Lung microvascular endothelial cell (primary cell): Measurements from ENCODE around the gene TOX2. TPM values are rescaled to one million over a fixed set of nuclear protein-coding genes. Genes with fewer than 3 reads are reported as not detected.

Source experiments
- DNase-seq, 2 donors: peaks; one replicate each; pipeline versions ENCODE4 v3.0.0 to v3.0.0-alpha.2; 2010; ENCODE audit warnings: low read depth in 2 of 2
- total RNA-seq: library from RNA; depleted of rRNA; stranded (reverse); fragments of >200 nt; gene quantifications from 2 replicates; pipeline ENCODE4 v1.2.1, GENCODE V29; 2014

The TOX2 gene
- total RNA-seq, 1 donor from 2014 or later = 0.60 TPM

GRCh38 chr20:44074252-44075151, 159.8 kb downstream of the TOX2 start:
- peak in 1 of 2 donors; percentile 60 for DNase-seq

- DNase-seq = no peak
Observed at GRCh38 chr20:44075191-44075949, 160.7 kb downstream of the TOX2 start.

GRCh38 chr20:44075950-44076232, 161.2 kb downstream of the TOX2 start:
- no peak for DNase-seq

GRCh38 chr20:44079291-44079690, 164.6 kb downstream of the TOX2 start:
- peak in 1 of 2 donors; percentile 85 for DNase-seq

GRCh38 chr20:44080064-44080463, 165.4 kb downstream of the TOX2 start:
- peak in 1 of 2 donors; percentile 15 for DNase-seq

GRCh38 chr20:44080646-44081267, 166.1 kb downstream of the TOX2 start:
- peak; percentile 83 to 84 for DNase-seq

GRCh38 chr20:44081476-44081875, 166.8 kb downstream of the TOX2 start:
- DNase-seq = no peak

GRCh38 chr20:44081888-44082287, 167.2 kb downstream of the TOX2 start:
- DNase-seq = peak in 1 of 2 donors; percentile 33

GRCh38 chr20:44083220-44083933, 168.7 kb downstream of the TOX2 start:
- DNase-seq = peak in 1 of 2 donors; percentile 35

- DNase-seq = no peak
Observed at GRCh38 chr20:44084439-44084838, 169.8 kb downstream of the TOX2 start.

GRCh38 chr20:44084891-44085290, 170.2 kb downstream of the TOX2 start:
- no peak for DNase-seq

- DNase-seq = no peak
Observed at GRCh38 chr20:44085616-44086434, 171.2 kb downstream of the TOX2 start.

GRCh38 chr20:44087051-44087856, 172.6 kb downstream of the TOX2 start:
- no peak for DNase-seq

GRCh38 chr20:44087857-44088120, 173.1 kb downstream of the TOX2 start:
- no peak for DNase-seq

GRCh38 chr20:44089987-44090674, 175.5 kb downstream of the TOX2 start:
- DNase-seq = peak; percentile 14 to 60

- no peak for DNase-seq
Observed at GRCh38 chr20:44091026-44091425, 176.4 kb downstream of the TOX2 start.

GRCh38 chr20:44092551-44093248, 178.0 kb downstream of the TOX2 start:
- DNase-seq = peak; percentile 65 to 67

- DNase-seq = no peak
Observed at GRCh38 chr20:44093249-44093582, 178.6 kb downstream of the TOX2 start.

GRCh38 chr20:44095831-44096230, 181.2 kb downstream of the TOX2 start:
- DNase-seq = no peak
